HG02970 (cell line): ENCODE measurements around the gene PSMD9.

ENCODE experiments used
- ATAC-seq: cut with Tn5 transposase; IDR thresholded peaks from one replicate; pipeline ENCODE4 v1.9.1; 2021; ENCODE audit warnings: mild to moderate bottlenecking, moderate library complexity, moderate number of reproducible peaks; ENCODE audit not compliant: unreplicated experiment, low FRiP score

The PSMD9 gene

GRCh38 chr12:121949648-121950397, 61.2 kb downstream of the PSMD9 start:
- no peak for ATAC-seq

DNA sequence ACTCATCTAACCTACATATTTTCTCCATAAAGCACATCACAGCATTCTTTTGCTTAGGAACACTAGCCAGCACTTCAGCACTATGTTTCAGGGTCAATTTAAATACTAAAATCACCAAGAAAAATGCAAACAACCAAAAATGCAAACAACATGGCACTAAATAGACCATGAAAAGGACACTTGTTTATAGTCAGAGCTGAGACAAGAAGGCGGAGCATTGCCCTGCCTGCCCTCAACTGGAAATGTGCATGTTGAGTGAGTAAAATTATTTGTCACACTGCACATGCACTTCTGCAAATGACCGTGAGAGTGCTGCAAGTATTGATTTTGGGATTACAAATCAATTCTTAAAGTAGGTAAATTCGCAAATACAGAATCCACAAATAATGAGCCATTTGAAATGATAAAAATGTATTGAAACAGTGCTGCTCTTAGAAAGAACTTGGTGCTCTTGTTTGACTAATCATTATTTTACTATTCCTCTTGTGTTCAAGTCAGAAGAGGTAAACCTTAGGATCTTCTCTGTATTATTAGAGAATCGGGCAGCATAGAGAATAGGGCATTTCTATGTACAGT, 64.6 kb downstream of the PSMD9 start:
- ATAC-seq, result no peak

GRCh38 chr12:121953695-121954094, 65.1 kb downstream of the PSMD9 start:
- ATAC-seq, result no peak

DNA sequence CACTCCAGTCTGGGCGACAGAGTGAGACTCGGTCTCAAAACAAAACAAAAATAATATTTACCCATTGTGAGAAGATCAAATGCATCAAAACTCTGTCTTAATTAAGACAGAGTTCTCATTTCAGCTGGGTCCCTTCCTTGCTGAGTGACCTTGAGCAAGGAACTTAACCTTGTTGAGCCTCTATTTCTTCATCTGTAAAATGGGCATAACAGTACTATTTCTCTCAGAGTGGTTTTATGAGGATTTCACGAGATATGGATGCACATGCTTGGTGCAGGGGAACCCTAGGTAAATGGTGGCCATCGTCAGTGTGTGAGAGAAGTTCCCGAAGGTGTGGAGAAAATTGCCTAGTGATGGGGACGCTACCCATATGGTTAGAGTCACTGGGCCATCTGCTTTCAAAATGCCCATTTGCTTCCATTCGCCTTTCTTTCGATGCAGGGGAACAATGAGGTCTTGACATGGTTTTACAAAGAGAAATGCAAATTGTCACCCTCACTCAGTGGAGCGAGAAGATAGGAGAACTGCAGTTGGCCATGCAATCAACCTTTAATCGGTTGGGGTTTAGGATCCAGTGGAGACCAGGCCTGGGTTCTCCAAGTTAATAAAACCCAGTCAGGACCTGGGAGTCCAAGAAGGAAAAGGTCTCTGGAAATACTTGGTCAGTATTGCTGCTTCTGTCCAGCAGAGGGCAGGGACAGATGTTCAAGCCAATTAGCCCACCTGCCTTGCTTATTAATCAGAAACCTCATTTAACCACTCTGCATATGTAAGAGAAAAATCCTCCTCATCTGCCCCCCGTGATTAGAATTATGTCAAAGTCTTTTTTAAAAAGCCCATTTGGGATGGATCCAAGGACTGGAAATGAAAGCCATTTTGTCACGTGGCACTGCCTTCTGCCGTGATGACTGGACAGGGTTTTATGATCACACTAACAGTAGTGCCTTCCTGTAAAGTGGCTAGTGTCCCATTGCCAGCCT, 67.0 kb downstream of the PSMD9 start:
- ATAC-seq, result no peak

DNA sequence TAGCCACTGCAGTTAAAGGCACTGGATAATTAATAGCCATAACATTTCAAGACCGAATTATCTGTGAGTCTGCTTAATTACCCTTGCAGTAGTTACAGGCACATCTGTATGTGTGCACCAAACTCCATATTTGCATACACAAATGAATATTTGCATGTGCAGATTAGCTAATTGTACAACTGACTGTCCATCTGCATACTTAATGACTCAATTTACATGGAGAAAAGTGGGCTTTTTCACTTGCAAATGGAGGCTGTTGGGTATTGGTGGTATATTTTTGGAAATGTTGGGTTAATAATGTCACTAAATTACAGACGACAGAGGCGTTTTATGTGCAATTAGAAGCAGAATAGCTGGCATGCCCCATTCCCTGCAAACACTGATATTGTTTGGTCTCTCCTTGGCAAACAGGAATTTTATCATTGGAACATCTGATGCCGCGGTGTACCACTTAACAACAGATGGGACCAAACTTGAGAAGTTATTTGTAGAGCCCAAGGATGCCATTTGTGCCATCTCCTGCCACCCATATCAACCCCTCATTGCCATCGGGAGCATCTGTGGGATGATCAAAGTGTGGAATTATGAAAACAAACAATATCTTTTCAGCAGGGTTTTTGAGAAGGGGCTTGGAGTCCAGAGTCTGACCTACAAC, 69.4 kb downstream of the PSMD9 start:
- ATAC-seq, result no peak

DNA sequence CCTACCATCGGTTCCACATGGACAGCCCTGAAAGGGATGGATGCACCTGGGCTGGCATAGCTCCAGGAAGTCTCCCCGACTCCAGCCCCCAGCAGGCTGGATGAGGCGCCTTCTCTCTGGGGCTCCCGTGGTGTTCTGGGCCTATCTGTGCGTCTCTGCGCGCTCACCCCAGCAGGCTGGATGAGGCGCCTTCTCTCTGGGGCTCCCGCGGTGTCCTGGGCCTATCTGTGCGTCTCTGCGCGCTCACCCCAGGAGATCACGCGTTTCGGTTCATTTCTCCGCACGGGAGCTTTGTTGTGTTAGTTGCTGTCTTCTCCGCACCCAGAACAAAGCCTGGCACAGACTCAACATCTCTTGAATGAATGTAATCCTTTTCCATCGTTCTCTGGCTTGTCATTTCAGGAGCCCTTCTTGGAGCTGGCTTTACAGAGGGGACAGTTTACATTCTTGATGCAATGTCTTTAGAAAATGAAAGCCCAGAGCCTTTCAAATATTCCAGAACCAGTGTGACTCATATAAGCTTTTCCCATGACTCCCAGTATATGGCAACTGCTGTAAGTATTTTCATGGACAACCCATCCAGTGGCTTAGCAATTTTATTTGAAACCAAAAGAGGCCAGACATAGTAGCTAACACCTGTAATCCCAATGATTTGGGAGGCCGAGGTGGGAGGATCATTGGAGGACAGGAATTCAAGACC, 70.1 kb downstream of the PSMD9 start:
- no peak for ATAC-seq

DNA sequence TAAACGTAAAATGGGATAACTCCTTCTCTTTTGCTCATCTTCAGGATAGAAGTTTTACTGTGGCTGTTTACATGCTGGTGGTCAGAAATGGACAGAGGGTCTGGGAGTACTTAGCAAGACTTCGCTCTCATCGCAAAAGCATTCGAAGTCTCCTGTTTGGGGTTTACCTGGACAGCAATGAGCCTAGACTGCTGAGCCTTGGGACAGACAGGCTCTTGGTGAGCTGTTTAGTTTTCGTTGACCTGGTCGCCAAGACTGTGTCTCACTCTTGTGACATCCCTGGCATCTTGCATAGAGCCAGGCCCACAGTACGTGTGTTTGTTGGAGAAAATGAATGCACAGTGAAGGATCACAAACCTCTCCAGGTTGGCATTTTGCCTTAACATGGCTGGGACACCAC, 72.0 kb downstream of the PSMD9 start:
- no peak for ATAC-seq

DNA sequence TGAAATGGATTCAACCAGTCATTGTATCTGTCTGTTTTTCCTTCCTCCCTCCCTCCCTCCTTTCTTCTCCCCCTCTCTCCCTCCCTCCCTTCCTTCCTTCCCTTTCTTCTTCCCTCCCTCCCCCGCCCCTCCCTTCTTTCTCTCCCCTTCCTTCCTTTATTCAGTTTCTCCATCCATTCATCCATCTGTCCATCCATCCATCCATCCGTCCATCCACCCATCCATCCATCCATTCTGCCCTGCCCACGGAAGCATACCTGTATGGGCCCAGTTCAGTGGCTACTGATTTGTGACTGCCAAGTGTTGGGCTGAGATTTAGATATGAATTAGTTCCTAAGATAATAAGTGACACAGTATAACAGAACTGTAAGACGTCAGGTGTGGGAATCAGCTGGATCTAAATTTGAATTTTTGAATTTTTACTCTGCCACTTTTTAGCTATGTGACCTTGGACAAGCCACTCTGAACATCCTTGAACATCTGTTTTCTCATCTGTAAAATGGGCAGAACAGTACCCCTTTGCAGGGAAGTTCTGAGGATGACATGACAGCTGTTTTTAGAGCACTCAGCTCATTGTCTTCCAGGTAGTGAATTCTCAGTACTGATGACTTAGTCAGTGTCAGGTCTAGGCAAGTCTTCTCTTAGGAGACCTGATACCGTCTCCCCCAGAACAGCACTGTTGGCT, 72.7 kb downstream of the PSMD9 start:
- no peak for ATAC-seq

- ATAC-seq, result no peak
Observed at GRCh38 chr12:121963341-121964018, 74.9 kb downstream of the PSMD9 start.

GRCh38 chr12:121964813-121965643, 76.4 kb downstream of the PSMD9 start:
- ATAC-seq, result no peak

- ATAC-seq, result no peak
Observed at GRCh38 chr12:121966959-121967358, 78.4 kb downstream of the PSMD9 start.
